Bronchial epithelial cell (primary cell): ENCODE results near the gene KRT81. TPM values are rescaled to one million over a fixed set of nuclear protein-coding genes. Genes with fewer than 3 reads are reported as not detected.
"Not testable (repeated sequence)": the region's sequence is repeated elsewhere in the genome, so short reads cannot be mapped to it uniquely, and the experiment has no call there.

Experiments
- DNase-seq: peaks from one replicate; pipeline ENCODE4 v3.0.0-alpha.2; 2010; ENCODE audit warnings: low read depth
- FAIRE-seq: peaks from 2 replicates; lab custom pipeline; 2011; peaks lifted over from hg19 to GRCh38; lab: Jason Lieb, UNC
- H3K27me3 ChIP-seq: 2 replicates; pipeline ENCODE4 v1.5.1; 2011; ENCODE audit warnings: low read length; ENCODE audit not compliant: control insufficient read depth, insufficient read depth
- H3K36me3 ChIP-seq: 2 replicates; pipeline ENCODE4 v1.5.1; 2011; ENCODE audit warnings: low read length; ENCODE audit not compliant: control insufficient read depth, insufficient read depth
- H3K4me3 ChIP-seq: 2 replicates; pipeline ENCODE4 v1.5.1; 2011; ENCODE audit warnings: mild to moderate bottlenecking, low read depth, low read length, control low read depth
- CTCF ChIP-seq: IDR thresholded peaks from 2 replicates; pipeline ENCODE4 v1.5.1; 2011; ENCODE audit warnings: mild to moderate bottlenecking, moderate library complexity, low read length, control low read depth, inconsistent platforms; ENCODE audit not compliant: insufficient read depth, severe bottlenecking
- total RNA-seq: library from RNA; depleted of rRNA; stranded (reverse); fragments of >200 nt; gene quantifications from 2 replicates; pipeline ENCODE4 v1.2.1, GENCODE V29; 2014

Gene KRT81
- total RNA-seq, 1 donor from 2014 or later: 0.26 TPM

GRCh38 chr12:52252175-52252615 is 39.1 kb downstream of the KRT81 start:
- not testable (repeated sequence) for DNase-seq, H3K27me3 ChIP-seq, H3K4me3 ChIP-seq, H3K36me3 ChIP-seq
- peak; percentile 28 for TF ChIP-seq CTCF
- FAIRE-seq: peak; percentile 18

- Histone ChIP-seq H3K27me3 (no peaks in the 10 kb centered on the region), H3K36me3 (no peaks in the 10 kb centered on the region), H3K4me3 (no peak overlapping the region)
- FAIRE-seq (no peak), DNase-seq (no peak)
- TF ChIP-seq CTCF: no peak
Observed at GRCh38 chr12:52251367-52252051, 39.8 kb downstream of the KRT81 start.

GRCh38 chr12:52250048-52250990 is 41.0 kb downstream of the KRT81 start:
- Histone ChIP-seq H3K36me3 (no peaks in the 10 kb centered on the region), H3K27me3 (no peaks in the 10 kb centered on the region), H3K4me3 (no peak overlapping the region)
- TF ChIP-seq CTCF: no peak
- no peak for DNase-seq
- no peak for FAIRE-seq

- H3K27me3 ChIP-seq: no peaks in the 10 kb centered on the region
- no peaks in the 10 kb centered on the region for H3K36me3 ChIP-seq
- no peak overlapping the region for H3K4me3 ChIP-seq
- no peak for DNase-seq
- FAIRE-seq: no peak
- TF ChIP-seq CTCF: no peak
Observed at GRCh38 chr12:52249511-52250047, 41.8 kb downstream of the KRT81 start.

GRCh38 chr12:52248541-52249461 is 42.5 kb downstream of the KRT81 start:
- H3K36me3 ChIP-seq: no peaks in the 10 kb centered on the region
- DNase-seq: no peak
- H3K27me3 ChIP-seq: no peaks in the 10 kb centered on the region
- no peak overlapping the region for H3K4me3 ChIP-seq
- TF ChIP-seq CTCF: no peak
- FAIRE-seq: no peak
